Hepatocyte (in vitro differentiated cells): ENCODE measurements around the gene MEGF11.

Source experiments
- CTCF ChIP-seq: fragments of 200-600 bp; sonication (generic); IDR thresholded peaks from 2 replicates; pipeline ENCODE4 v1.5.1; 2016; ENCODE audit warnings: antibody characterized with exemption, mild to moderate bottlenecking; ENCODE audit not compliant: poor library complexity
- EZH2phosphoT487 ChIP-seq: fragments of 200-600 bp; sonication (generic); IDR thresholded peaks from one replicate; pipeline ENCODE4 v1.6.1; 2018; ENCODE audit warnings: antibody characterized with exemption, mild to moderate bottlenecking, low read depth, moderate library complexity; ENCODE audit not compliant: unreplicated experiment, severe bottlenecking

GRCh38 chr15:65901336-65901735 is 352.2 kb downstream of the MEGF11 start:
- no peak for TF ChIP-seq EZH2phosphoT487
- no peak for TF ChIP-seq CTCF
